Fibroblast of skin of left biceps (primary cell): ENCODE data around the gene TMOD1.

ENCODE experiments used
- DNase-seq, 2 experiments: peaks; one replicate each; pipeline ENCODE4 v3.0.0-alpha.2; 2013; ENCODE audit warnings: low read depth in 2 of 2

The TMOD1 gene

DNA sequence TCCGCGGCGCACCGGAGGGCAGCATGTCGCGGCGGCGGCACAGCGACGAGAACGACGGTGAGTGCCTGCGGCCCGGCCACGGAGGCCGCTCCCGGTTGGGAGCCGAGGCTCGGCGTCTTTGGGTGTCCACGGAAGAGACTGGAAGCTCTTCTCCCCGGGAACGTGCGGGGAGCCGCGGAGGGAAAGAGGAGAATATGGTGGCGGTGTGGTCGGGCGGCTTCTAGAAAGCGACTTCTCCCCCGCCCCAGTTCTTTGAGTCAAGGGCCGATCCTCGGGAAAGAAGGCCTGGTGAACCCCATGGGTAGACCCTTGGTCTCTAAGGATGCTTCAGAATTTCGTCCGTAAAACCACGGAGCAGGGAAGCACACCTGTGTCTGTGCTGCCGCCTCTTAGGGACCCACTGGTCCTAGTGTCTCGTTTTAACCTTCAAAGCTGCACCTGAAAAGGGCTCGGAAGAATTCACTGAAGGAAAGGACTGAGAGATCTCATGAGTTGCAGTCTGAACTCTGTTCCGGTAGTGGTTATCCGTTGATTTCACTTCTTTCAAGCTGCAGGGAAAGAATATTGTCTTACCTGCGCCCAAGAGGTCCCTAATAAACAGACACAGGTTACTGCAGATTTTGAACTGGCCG, 132.5 kb downstream of the TMOD1 start:
- DNase-seq, result no peak

- DNase-seq, result no peak
These were observed 133.6 kb downstream of the TMOD1 start for GRCh38 chr9:97635026-97635425.

- DNase-seq, result no peak
These were observed 135.4 kb downstream of the TMOD1 start for GRCh38 chr9:97636903-97637302.

GRCh38 chr9:97638666-97639065, 137.2 kb downstream of the TMOD1 start:
- no peak for DNase-seq

DNA sequence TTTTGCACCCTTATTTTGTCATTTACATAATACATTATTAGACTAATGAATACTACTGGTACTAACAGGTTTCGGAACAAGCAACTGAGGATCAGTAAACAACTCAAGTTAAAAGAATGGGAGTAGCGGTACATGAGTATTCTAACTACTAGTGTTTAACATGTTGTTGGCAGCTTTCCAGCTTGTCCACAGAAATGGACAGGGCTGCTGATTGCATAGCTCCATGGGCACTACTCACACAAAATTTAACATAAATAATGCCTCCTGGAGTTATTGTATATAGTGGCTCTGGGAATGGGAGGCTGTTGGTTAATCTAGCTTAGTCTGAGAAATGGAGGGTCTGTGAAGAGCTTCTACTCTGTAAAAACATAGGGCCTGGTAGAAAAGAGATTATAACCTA, 138.9 kb downstream of the TMOD1 start:
- no peak for DNase-seq

DNA sequence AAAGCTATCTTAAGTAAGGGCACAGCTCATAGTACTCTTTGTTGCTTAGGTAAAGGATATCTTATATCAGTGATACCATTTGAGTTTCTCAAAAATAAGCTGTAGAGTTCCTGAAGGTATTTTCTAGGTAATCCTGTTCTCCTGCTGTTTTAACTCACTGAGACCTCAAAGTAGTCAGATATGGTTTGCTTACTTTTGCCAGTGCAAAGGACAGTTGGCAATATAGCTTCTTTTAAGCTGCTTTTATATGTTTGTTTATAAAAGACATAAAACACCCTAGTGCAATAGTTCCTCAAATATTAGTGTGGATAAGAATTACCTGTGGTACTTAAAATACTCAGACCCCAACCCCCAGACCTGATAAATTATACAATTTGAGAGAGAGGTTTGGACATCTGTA, 144.3 kb downstream of the TMOD1 start:
- no peak for DNase-seq

GRCh38 chr9:97647996-97648395, 146.5 kb downstream of the TMOD1 start:
- DNase-seq, result no peak
